ENCODE results near the gene EHF. TPM values are rescaled to one million over a fixed set of nuclear protein-coding genes. Genes with fewer than 3 reads are reported as not detected.
"Not testable (repeated sequence)": the region's sequence is repeated elsewhere in the genome, so short reads cannot be mapped to it uniquely, and the experiment has no call there.

EHF gene
- total and polyA plus RNA-seq, 2 experiments from 2014 or later = 5.8 to 9.0 TPM

GRCh38 chr11:34588023-34588422 lies 32.9 kb upstream of the EHF start:
- H3K27me3 ChIP-seq = no peaks in the 10 kb centered on the region
- H3K4me2 ChIP-seq = no peak overlapping the region
- TF ChIP-seq CTCF (IDR thresholded peaks at IDR 0.05; ENCODE audit: poor library complexity) = no peak
- TF ChIP-seq EZH2 (IDR thresholded peaks at IDR 0.05; ENCODE audit: borderline replicate concordance) = no peak
- TF ChIP-seq EZH2phosphoT487 (IDR thresholded peaks at IDR 0.05; ENCODE audit: low read depth, severe bottlenecking, unreplicated experiment) = no peak
- peaks cover 2% of the 10 kb centered on the region for H3K9me3 ChIP-seq (ENCODE audit: low read depth)
- no peaks in the 10 kb centered on the region for H3K79me2 ChIP-seq
- no peak overlapping the region for H3K4me3 ChIP-seq
- 56% methylated on average over 2 of the region's 2 CpGs for WGBS (ENCODE audit: low lambda C conversion rate, missing lambda C conversion rate)
- no peak for DNase-seq (ENCODE audit: low spot score)
- H2AFZ ChIP-seq = no peak overlapping the region
- no peak overlapping the region for H3K27ac ChIP-seq
- H3K4me1 ChIP-seq (ENCODE audit: insufficient read depth) = peaks cover 3% of the 10 kb centered on the region
- no peaks in the 10 kb centered on the region for H4K20me1 ChIP-seq (ENCODE audit: insufficient read depth, poor library complexity, severe bottlenecking)
- no peaks in the 10 kb centered on the region for H3K9me2 ChIP-seq (replicated peaks; ENCODE audit: insufficient read depth)
- H3K36me3 ChIP-seq (replicated peaks; ENCODE audit: insufficient read depth, low read depth) = no peaks in the 10 kb centered on the region

- WGBS (ENCODE audit: low lambda C conversion rate, missing lambda C conversion rate) = 81% methylated on average over 4 of the region's 4 CpGs
- no peak for DNase-seq (ENCODE audit: low spot score)
- peaks cover 3% of the 10 kb centered on the region for H3K4me1 ChIP-seq (ENCODE audit: insufficient read depth)
- peaks cover 5% of the 10 kb centered on the region for H3K9me3 ChIP-seq (ENCODE audit: low read depth)
- no peak overlapping the region for H3K27ac ChIP-seq
- H4K20me1 ChIP-seq (ENCODE audit: insufficient read depth, poor library complexity, severe bottlenecking) = no peaks in the 10 kb centered on the region
- H3K4me3 ChIP-seq = no peak overlapping the region
- no peaks in the 10 kb centered on the region for H3K27me3 ChIP-seq
- H3K36me3 ChIP-seq (replicated peaks; ENCODE audit: insufficient read depth, low read depth) = no peaks in the 10 kb centered on the region
- no peaks in the 10 kb centered on the region for H3K9me2 ChIP-seq (replicated peaks; ENCODE audit: insufficient read depth)
- TF ChIP-seq EZH2phosphoT487 (IDR thresholded peaks at IDR 0.05; ENCODE audit: low read depth, severe bottlenecking, unreplicated experiment) (no peak), EZH2 (IDR thresholded peaks at IDR 0.05; ENCODE audit: borderline replicate concordance) (no peak), CTCF (IDR thresholded peaks at IDR 0.05; ENCODE audit: poor library complexity) (no peak)
- H3K79me2 ChIP-seq = no peaks in the 10 kb centered on the region
- no peak overlapping the region for H2AFZ ChIP-seq
- no peak overlapping the region for H3K4me2 ChIP-seq
Observed at GRCh38 chr11:34588701-34589100, 32.2 kb upstream of the EHF start.

GRCh38 chr11:34589177-34589576 lies 31.7 kb upstream of the EHF start:
- not testable (repeated sequence) for DNase-seq (ENCODE audit: low spot score); H4K20me1 ChIP-seq (ENCODE audit: insufficient read depth, poor library complexity, severe bottlenecking); H3K27me3 ChIP-seq; H3K9me2 ChIP-seq (replicated peaks; ENCODE audit: insufficient read depth); H3K4me2 ChIP-seq; H3K79me2 ChIP-seq; H2AFZ ChIP-seq; H3K9me3 ChIP-seq (ENCODE audit: low read depth); H3K4me3 ChIP-seq; H3K4me1 ChIP-seq (ENCODE audit: insufficient read depth); H3K36me3 ChIP-seq (replicated peaks; ENCODE audit: insufficient read depth, low read depth); H3K27ac ChIP-seq
- WGBS (ENCODE audit: low lambda C conversion rate, missing lambda C conversion rate) = 88% methylated on average over 7 of the region's 7 CpGs

- DNase-seq (ENCODE audit: low spot score) = no peak
- WGBS (ENCODE audit: low lambda C conversion rate, missing lambda C conversion rate) = 56% methylated on average over 1 of the region's 1 CpG
Observed at GRCh38 chr11:34593085-34593484, 27.8 kb upstream of the EHF start.

More at GRCh38 chr11:34593085-34593484, 27.8 kb upstream of the EHF start:
- H3K79me2 ChIP-seq = no peaks in the 10 kb centered on the region
- H3K4me3 ChIP-seq = no peak overlapping the region
- TF ChIP-seq CTCF (IDR thresholded peaks at IDR 0.05; ENCODE audit: poor library complexity) = no peak
- H3K4me2 ChIP-seq = no peak overlapping the region
- H3K9me2 ChIP-seq (replicated peaks; ENCODE audit: insufficient read depth) = no peaks in the 10 kb centered on the region
- H3K27me3 ChIP-seq = no peaks in the 10 kb centered on the region
- H3K27ac ChIP-seq = no peak overlapping the region
- H3K36me3 ChIP-seq (replicated peaks; ENCODE audit: insufficient read depth, low read depth) = no peaks in the 10 kb centered on the region
- no peaks in the 10 kb centered on the region for H4K20me1 ChIP-seq (ENCODE audit: insufficient read depth, poor library complexity, severe bottlenecking)
- no peaks in the 10 kb centered on the region for H3K4me1 ChIP-seq (ENCODE audit: insufficient read depth)
- peaks cover 5% of the 10 kb centered on the region for H3K9me3 ChIP-seq (ENCODE audit: low read depth)
- H2AFZ ChIP-seq = no peak overlapping the region

All from hepatocyte (in vitro differentiated cells).